Measurements from ENCODE around the gene SYNDIG1.

DNA sequence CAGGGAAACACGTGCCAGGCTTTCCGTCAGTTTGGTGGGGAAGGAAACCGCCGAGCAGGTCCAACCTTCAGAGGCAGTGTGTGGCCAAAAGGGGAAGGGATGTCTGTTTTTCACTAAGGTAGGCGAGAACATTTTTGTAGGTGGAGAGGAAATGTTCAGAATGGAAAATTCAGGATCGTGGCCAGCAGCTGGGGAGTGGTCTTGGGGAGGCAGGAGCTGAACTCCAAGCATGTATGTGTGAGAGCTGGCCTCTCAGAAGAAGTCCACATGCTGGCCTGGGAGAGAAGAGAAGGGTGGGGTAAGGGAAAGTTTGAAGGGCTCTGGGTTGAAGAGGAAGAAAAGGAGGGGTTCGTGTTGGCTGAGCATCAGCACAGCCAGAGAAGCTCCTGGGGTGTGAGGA lies 74.9 kb downstream of the SYNDIG1 start:
- TF ChIP-seq, protein P1, sequence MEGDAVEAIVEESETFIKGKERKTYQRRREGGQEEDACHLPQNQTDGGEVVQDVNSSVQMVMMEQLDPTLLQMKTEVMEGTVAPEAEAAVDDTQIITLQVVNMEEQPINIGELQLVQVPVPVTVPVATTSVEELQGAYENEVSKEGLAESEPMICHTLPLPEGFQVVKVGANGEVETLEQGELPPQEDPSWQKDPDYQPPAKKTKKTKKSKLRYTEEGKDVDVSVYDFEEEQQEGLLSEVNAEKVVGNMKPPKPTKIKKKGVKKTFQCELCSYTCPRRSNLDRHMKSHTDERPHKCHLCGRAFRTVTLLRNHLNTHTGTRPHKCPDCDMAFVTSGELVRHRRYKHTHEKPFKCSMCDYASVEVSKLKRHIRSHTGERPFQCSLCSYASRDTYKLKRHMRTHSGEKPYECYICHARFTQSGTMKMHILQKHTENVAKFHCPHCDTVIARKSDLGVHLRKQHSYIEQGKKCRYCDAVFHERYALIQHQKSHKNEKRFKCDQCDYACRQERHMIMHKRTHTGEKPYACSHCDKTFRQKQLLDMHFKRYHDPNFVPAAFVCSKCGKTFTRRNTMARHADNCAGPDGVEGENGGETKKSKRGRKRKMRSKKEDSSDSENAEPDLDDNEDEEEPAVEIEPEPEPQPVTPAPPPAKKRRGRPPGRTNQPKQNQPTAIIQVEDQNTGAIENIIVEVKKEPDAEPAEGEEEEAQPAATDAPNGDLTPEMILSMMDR (IDR thresholded peaks at IDR 0.05; ENCODE audit: insufficient read depth, low read depth, low read length): no peak
- TF ChIP-seq EZH2 (IDR thresholded peaks at IDR 0.05; ENCODE audit: insufficient read depth, low read length): no peak

Data from astrocyte (in vitro differentiated cells and primary cell).